SU-DHL-6 (cell line): ENCODE data around the gene ZNF319.

Experiments used
- H2AFZ ChIP-seq: fragments of 200-600 bp; sonication (generic); 2 replicates; pipeline ENCODE4 v1.6.1; 2014; ENCODE audit warnings: low read depth, mild to moderate bottlenecking, moderate library complexity, mixed read lengths, antibody characterized with exemption, low read length; ENCODE audit not compliant: severe bottlenecking
- H3F3A ChIP-seq: fragments of 200-600 bp; shearing (Covaris generic); 2 replicates; pipeline ENCODE4 v1.6.0; 2016; ENCODE audit warnings: antibody characterized with exemption, mild to moderate bottlenecking; ENCODE audit not compliant: insufficient read depth
- H3K27ac ChIP-seq: fragments of 200-600 bp; sonication (generic); 2 replicates; pipeline ENCODE4 v1.5.1; 2016; ENCODE audit warnings: low read depth, mild to moderate bottlenecking, low read length, moderate library complexity, mixed read lengths
- H3K27me3 ChIP-seq: fragments of 200-600 bp; sonication (generic), shearing (Covaris generic); 2 replicates; pipeline ENCODE4 v1.6.0; 2014; ENCODE audit warnings: mild to moderate bottlenecking, low read length
- H3K36me3 ChIP-seq: fragments of 200-600 bp; sonication (generic); 2 replicates; pipeline ENCODE4 v1.6.1; 2014; ENCODE audit warnings: mild to moderate bottlenecking, low read length, mixed read lengths
- H3K4me2 ChIP-seq: fragments of 300-600, 200-600 bp; shearing (Covaris generic), sonication (generic); 2 replicates; pipeline ENCODE4 v1.6.0; 2014; ENCODE audit warnings: low read length, low read depth, mild to moderate bottlenecking; ENCODE audit not compliant: poor library complexity, severe bottlenecking
- H3K4me3 ChIP-seq: fragments of 200-600 bp; sonication (generic); 2 replicates; pipeline ENCODE4 v1.5.1; 2014; ENCODE audit warnings: antibody characterized with exemption, low read length, mild to moderate bottlenecking, mixed read lengths; ENCODE audit not compliant: insufficient read depth, poor library complexity, severe bottlenecking
- H3K79me2 ChIP-seq: fragments of 200-600 bp; sonication (generic); 2 replicates; pipeline ENCODE4 v1.6.1; 2014; ENCODE audit warnings: mild to moderate bottlenecking, low read length, moderate library complexity; ENCODE audit not compliant: insufficient read depth
- H3K9ac ChIP-seq: fragments of 200-600 bp; sonication (generic); 2 replicates; pipeline ENCODE4 v1.7.0; 2014; ENCODE audit warnings: mild to moderate bottlenecking, low read length
- H3K9me2 ChIP-seq: fragments of 200-600 bp; sonication (generic); replicated peaks from 2 replicates; pipeline ENCODE4 v1.6.1; 2014; ENCODE audit warnings: low read length; ENCODE audit not compliant: insufficient read depth
- H3K9me3 ChIP-seq: fragments of 200-600 bp; sonication (generic); 2 replicates; pipeline ENCODE4 v1.6.1; 2014; ENCODE audit warnings: low read length, mixed read lengths; ENCODE audit not compliant: insufficient read depth
- H4K20me1 ChIP-seq: fragments of 200-600 bp; sonication (generic); 2 replicates; pipeline ENCODE4 v1.6.1; 2014; ENCODE audit warnings: low read depth, mild to moderate bottlenecking, antibody characterized with exemption, low read length, moderate library complexity, mixed read lengths
- EZH2phosphoT487 ChIP-seq: fragments of 200-600 bp; sonication (generic), shearing (Covaris generic); conservative IDR thresholded peaks from 2 replicates; pipeline ENCODE4 v1.6.1; 2018; ENCODE audit warnings: mild to moderate bottlenecking, antibody characterized with exemption, low read length, moderate library complexity, mixed read lengths
- TF ChIP-seq, protein P1 (sequence below): fragments of 200-600 bp; sonication (generic); IDR thresholded peaks from one replicate; pipeline ENCODE4 v1.5.1; 2017; ENCODE audit warnings: antibody characterized with exemption, mild to moderate bottlenecking, low read length, moderate library complexity; ENCODE audit not compliant: insufficient read depth, poor library complexity, severe bottlenecking

Gene ZNF319

DNA sequence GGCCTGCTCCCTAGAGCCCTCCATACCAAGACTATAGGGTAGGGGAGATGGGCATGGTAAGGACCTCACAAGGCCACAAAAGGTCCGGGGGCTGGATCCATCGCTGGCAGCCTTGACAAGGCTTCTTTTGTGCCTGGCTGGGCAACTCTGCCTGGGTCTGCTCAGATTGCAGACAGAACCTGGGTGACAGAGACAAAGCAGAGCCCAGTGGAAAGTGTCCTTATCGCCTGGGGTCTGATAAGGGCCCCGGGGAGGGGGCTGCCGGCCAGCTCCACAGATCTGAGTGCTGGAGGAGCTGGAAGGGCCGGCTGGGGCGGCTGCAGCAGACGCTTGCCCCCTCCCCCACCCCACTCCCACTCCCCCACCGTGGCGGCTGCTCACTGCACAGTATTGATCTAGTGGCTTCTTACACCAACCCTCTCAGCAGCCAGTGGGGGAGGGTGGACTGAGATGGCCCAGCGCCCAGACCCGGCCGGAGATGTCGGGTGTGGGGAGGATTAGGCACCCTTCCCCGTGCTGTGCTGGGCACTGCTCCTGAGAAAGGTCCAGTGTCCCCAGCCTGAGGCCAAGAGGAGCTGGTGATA lies 32.3 kb upstream of the ZNF319 start:
- TF ChIP-seq, protein P1, sequence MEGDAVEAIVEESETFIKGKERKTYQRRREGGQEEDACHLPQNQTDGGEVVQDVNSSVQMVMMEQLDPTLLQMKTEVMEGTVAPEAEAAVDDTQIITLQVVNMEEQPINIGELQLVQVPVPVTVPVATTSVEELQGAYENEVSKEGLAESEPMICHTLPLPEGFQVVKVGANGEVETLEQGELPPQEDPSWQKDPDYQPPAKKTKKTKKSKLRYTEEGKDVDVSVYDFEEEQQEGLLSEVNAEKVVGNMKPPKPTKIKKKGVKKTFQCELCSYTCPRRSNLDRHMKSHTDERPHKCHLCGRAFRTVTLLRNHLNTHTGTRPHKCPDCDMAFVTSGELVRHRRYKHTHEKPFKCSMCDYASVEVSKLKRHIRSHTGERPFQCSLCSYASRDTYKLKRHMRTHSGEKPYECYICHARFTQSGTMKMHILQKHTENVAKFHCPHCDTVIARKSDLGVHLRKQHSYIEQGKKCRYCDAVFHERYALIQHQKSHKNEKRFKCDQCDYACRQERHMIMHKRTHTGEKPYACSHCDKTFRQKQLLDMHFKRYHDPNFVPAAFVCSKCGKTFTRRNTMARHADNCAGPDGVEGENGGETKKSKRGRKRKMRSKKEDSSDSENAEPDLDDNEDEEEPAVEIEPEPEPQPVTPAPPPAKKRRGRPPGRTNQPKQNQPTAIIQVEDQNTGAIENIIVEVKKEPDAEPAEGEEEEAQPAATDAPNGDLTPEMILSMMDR: no peak
- TF ChIP-seq EZH2phosphoT487: no peak
- no peaks in the 10 kb centered on the region for H3K79me2 ChIP-seq
- H3K36me3 ChIP-seq: no peaks in the 10 kb centered on the region
- no peak overlapping the region for H3K4me2 ChIP-seq
- no peaks in the 10 kb centered on the region for H3F3A ChIP-seq
- no peak overlapping the region for H3K9ac ChIP-seq
- no peak overlapping the region for H2AFZ ChIP-seq
- H3K9me3 ChIP-seq: no peaks in the 10 kb centered on the region
- H4K20me1 ChIP-seq: no peaks in the 10 kb centered on the region
- H3K9me2 ChIP-seq: no peaks in the 10 kb centered on the region
- no peak overlapping the region for H3K27ac ChIP-seq
- H3K4me3 ChIP-seq: no peak overlapping the region
- no peaks in the 10 kb centered on the region for H3K27me3 ChIP-seq

DNA sequence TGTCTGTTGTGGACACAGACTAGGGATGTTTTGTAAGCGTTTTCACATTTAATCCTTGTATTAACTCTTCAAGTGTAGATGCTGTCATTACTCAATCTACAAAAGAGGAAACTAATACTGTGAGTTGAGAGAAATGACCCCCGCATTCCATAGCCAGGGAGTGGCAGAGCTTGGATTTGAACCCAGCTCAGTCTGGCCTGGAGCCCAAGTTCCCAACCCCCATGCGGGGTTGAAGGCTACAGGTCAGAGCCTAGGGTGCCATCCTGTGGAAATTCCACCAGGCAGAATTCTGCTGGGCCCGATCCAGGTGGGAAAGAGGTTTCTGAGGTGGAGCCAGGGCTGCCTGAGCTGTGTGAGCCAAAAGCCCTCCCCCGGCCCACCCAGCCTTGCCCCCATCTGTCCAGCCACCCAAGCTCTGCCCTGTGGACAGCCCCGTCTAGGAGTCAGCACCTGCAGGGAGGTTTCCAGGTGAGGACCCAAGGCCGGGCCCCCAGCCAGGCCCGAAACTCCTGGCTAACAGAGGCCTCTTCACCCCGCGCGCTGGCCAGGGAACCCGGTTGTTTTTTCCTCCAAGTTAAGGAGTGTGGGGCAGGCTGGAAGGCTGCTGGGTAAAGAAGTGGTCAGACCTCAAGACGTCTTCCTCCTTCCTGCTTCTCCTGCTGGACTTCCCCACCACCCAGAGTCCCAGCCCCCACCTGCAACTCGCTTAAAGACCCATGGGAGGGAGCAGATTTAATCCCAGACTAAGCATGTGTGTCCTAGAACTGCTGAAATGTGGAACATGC lies 30.7 kb upstream of the ZNF319 start:
- Histone ChIP-seq H3F3A (no peaks in the 10 kb centered on the region), H3K4me2 (no peak overlapping the region)

DNA sequence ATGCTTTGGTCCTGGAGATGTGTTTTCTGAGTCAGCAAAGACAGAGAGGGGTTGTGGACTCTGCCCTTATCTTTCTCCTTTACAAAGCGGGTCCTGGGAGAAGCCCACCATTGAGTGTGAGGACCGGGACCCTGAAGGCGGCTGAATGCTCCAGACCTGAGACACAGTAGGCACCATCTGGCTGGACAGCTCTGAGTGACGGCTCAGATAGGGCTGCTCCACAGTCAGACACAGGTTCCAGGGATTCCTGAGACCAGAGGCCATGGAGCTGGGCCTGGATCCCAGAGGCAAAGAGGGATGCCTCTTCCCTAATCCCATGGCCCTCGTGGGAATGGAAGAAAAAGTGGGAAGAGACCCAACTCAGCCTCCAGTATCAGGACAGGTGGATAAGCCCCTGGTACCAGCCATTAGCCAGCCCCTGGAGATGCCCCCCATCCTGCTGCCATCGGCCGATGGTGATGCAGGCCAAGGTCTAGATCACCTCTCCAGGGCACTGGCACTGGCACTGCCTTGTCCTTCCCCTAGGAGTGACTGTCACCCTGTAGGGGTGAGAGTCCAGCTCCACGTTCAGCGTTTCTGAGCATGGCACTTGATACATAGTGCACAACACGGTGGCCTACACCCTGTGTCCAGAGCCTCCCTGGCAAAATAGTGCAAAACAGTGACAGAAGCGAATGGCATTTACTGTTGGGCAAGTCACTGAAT lies 29.8 kb upstream of the ZNF319 start:
- Histone ChIP-seq H3K79me2 (no peaks in the 10 kb centered on the region), H3F3A (no peaks in the 10 kb centered on the region), H3K4me3 (no peak overlapping the region), H3K27ac (no peak overlapping the region), H3K9me2 (no peaks in the 10 kb centered on the region), H4K20me1 (no peaks in the 10 kb centered on the region), H3K27me3 (no peaks in the 10 kb centered on the region), H3K36me3 (no peaks in the 10 kb centered on the region), H2AFZ (no peak overlapping the region), H3K4me2 (no peak overlapping the region), H3K9ac (no peak overlapping the region), H3K9me3 (no peaks in the 10 kb centered on the region)
- TF ChIP-seq EZH2phosphoT487: no peak
- TF ChIP-seq, protein P1: no peak

More for the DNA sequence above, 30.7 kb upstream of the ZNF319 start:
- no peak overlapping the region for H2AFZ ChIP-seq
- TF ChIP-seq, protein P1: no peak
- TF ChIP-seq EZH2phosphoT487: no peak
- no peak overlapping the region for H3K4me3 ChIP-seq
- no peak overlapping the region for H3K27ac ChIP-seq
- H3K9ac ChIP-seq: no peak overlapping the region
- H3K27me3 ChIP-seq: no peaks in the 10 kb centered on the region
- H3K9me2 ChIP-seq: no peaks in the 10 kb centered on the region
- H3K36me3 ChIP-seq: no peaks in the 10 kb centered on the region
- H3K79me2 ChIP-seq: no peaks in the 10 kb centered on the region
- H4K20me1 ChIP-seq: no peaks in the 10 kb centered on the region
- H3K9me3 ChIP-seq: no peaks in the 10 kb centered on the region
